Myocyte (in vitro differentiated cells): ENCODE results near the gene WDR83. TPM values are rescaled to one million over a fixed set of nuclear protein-coding genes. Genes with fewer than 3 reads are reported as not detected.

ENCODE experiments used
- DNase-seq: peaks from one replicate; pipeline ENCODE4 v3.0.0-alpha.2; 2012; ENCODE audit warnings: low read depth
- total RNA-seq: library from RNA; depleted of rRNA; stranded (reverse); fragments of >200 nt; gene quantifications from 2 replicates; pipeline ENCODE4 v1.2.3, GENCODE V29; 2014

WDR83 gene
- total RNA-seq, 1 donor from 2014 or later, result 10.5 TPM

GRCh38 chr19:12715102-12715501 is 48.5 kb downstream of the WDR83 start:
- DNase-seq, result no peak

GRCh38 chr19:12715929-12716328 is 49.3 kb downstream of the WDR83 start:
- DNase-seq, result no peak

- no peak for DNase-seq
Measured at GRCh38 chr19:12720296-12720695, 53.7 kb downstream of the WDR83 start.

GRCh38 chr19:12720851-12721655 is 54.4 kb downstream of the WDR83 start:
- peak; percentile 40 for DNase-seq

GRCh38 chr19:12721656-12722565 is 55.3 kb downstream of the WDR83 start:
- DNase-seq, result peak; percentile 69

GRCh38 chr19:12722566-12723380 is 56.2 kb downstream of the WDR83 start:
- DNase-seq, result peak; percentile 100

- DNase-seq, result no peak
Measured at GRCh38 chr19:12723381-12723640, 56.7 kb downstream of the WDR83 start.

- peak; percentile 72 for DNase-seq
Measured at GRCh38 chr19:12723641-12724426, 57.2 kb downstream of the WDR83 start, which contains the start of gene TNPO2. TNPO2 (minus strand) TSS chr19:12723932; CDS start chr19:12720977, 2,955 bp downstream.

Other genes starting within 250 kb of the WDR83 start
- 1.9 and 2.3 TPM in 2 replicates for gene ZNF443, start 225.8 kb upstream of the WDR83 start, total RNA-seq
- gene ZNF709, start 182.0 kb upstream of the WDR83 start, total RNA-seq, result 3.2 and 4.4 TPM in 2 replicates
- 5.8 and 6.0 TPM in 2 replicates for gene ZNF564, start 115.3 kb upstream of the WDR83 start, total RNA-seq
- gene ZNF490, start 56.0 kb upstream of the WDR83 start, total RNA-seq, result 5.8 and 8.6 TPM in 2 replicates
- 12.5 and 13.6 TPM in 2 replicates for gene ZNF791, start 55.9 kb upstream of the WDR83 start, total RNA-seq
- 50.7 and 52.0 TPM in 2 replicates for gene MAN2B1, start 65 bp upstream of the WDR83 start, total RNA-seq
- gene DHPS, start 15.1 kb downstream of the WDR83 start, total RNA-seq, result 72.5 and 97.1 TPM in 2 replicates
- not detected in 2 replicates for gene GNG14, start 21.2 kb downstream of the WDR83 start, total RNA-seq
- 11.9 and 12.2 TPM in 2 replicates for gene FBXW9, start 29.8 kb downstream of the WDR83 start, total RNA-seq
- gene TNPO2, start 57.1 kb downstream of the WDR83 start, total RNA-seq, result 45.6 and 51.3 TPM in 2 replicates
- 200 and 262 TPM in 2 replicates for gene TRIR, start 67.9 kb downstream of the WDR83 start, total RNA-seq
- gene GET3, start 70.7 kb downstream of the WDR83 start, total RNA-seq, result 73.1 and 96.8 TPM in 2 replicates
- gene BEST2, start 85.0 kb downstream of the WDR83 start, total RNA-seq, result 0.05 and 0.24 TPM in 2 replicates
- 39.6 and 49.9 TPM in 2 replicates for gene HOOK2, start 108.7 kb downstream of the WDR83 start, total RNA-seq
- gene JUNB, start 124.7 kb downstream of the WDR83 start, total RNA-seq, result 84.4 and 96.5 TPM in 2 replicates
- gene PRDX2, start 135.0 kb downstream of the WDR83 start, total RNA-seq, result 109 and 130 TPM in 2 replicates
- gene THSD8, start 135.3 kb downstream of the WDR83 start, total RNA-seq, result not detected in 2 replicates
- gene RNASEH2A, start 139.8 kb downstream of the WDR83 start, total RNA-seq, result 3.5 and 4.3 TPM in 2 replicates
- not detected in 2 replicates for gene RTBDN, start 167.8 kb downstream of the WDR83 start, total RNA-seq
- gene MAST1, start 171.7 kb downstream of the WDR83 start, total RNA-seq, result 0.42 TPM in 1 of 2 replicates, not detected in the other
- 21.3 and 22.3 TPM in 2 replicates for gene DNASE2, start 214.6 kb downstream of the WDR83 start, total RNA-seq
- gene KLF1, start 220.4 kb downstream of the WDR83 start, total RNA-seq, result not detected in 2 replicates
- gene GCDH, start 224.4 kb downstream of the WDR83 start, total RNA-seq, result 32.8 and 42.3 TPM in 2 replicates